ENCODE results near the gene SLC26A1. TPM values are rescaled to one million over a fixed set of nuclear protein-coding genes. Genes with fewer than 3 reads are reported as not detected.

SLC26A1 gene
- total RNA-seq, 1 experiment from 2014 or later: 0.09 TPM

GRCh38 chr4:1029529-1029928 is 36.3 kb upstream of the SLC26A1 start:
- Histone ChIP-seq H3K9ac (ENCODE audit: extremely low read depth, insufficient read length, low read length) (no peak overlapping the region), H3T11ph (ENCODE audit: low read length) (no peak overlapping the region), H4K91ac (ENCODE audit: insufficient read length, low read depth, low read length) (no peak overlapping the region), H2BK5ac (ENCODE audit: insufficient read length, low read length) (no peak overlapping the region), H3K79me1 (ENCODE audit: insufficient read depth, low read depth, low read length, poor library complexity, severe bottlenecking) (no peaks in the 10 kb centered on the region), H3K18ac (ENCODE audit: insufficient read length, low read depth, low read length) (no peak overlapping the region), H2BK120ac (ENCODE audit: low read depth, low read length, poor library complexity, severe bottlenecking) (no peak overlapping the region), H4K8ac (replicated peaks; ENCODE audit: insufficient read length, low read depth, low read length) (no peak overlapping the region), H3K9me3 (ENCODE audit: control insufficient read depth, low read depth, low read length) (no peaks in the 10 kb centered on the region), H3K23me2 (ENCODE audit: insufficient read length, low read depth, low read length, poor library complexity, severe bottlenecking) (no peaks in the 10 kb centered on the region), H2BK15ac (ENCODE audit: low read depth, low read length) (no peak overlapping the region), H4K5ac (ENCODE audit: insufficient read length, low read depth, low read length) (no peak overlapping the region), H2BK20ac (ENCODE audit: low read depth, low read length, poor library complexity, severe bottlenecking) (no peak overlapping the region), H3K56ac (ENCODE audit: insufficient read length, low read depth, low read length) (no peak overlapping the region), H2AK5ac (ENCODE audit: insufficient read length, low read length) (no peak overlapping the region), H3K4me1 (ENCODE audit: insufficient read depth, low read length) (no peaks in the 10 kb centered on the region; the same call in 1 of the 2 replicates), H4K20me1 (ENCODE audit: control insufficient read depth, insufficient read depth, insufficient read length) (no peaks in the 10 kb centered on the region), H3K4me2 (ENCODE audit: insufficient read depth, insufficient read length, low read length) (no peak overlapping the region), H3K27me3 (ENCODE audit: insufficient read depth, low read length) (no peaks in the 10 kb centered on the region), H3K79me2 (ENCODE audit: insufficient read depth, low read length) (no peaks in the 10 kb centered on the region), H3K23ac (ENCODE audit: insufficient read length, low read depth, low read length) (no peak overlapping the region), H3K27ac (ENCODE audit: insufficient read length, low read depth, low read length) (no peak overlapping the region), H3K14ac (ENCODE audit: insufficient read depth, low read length) (no peak overlapping the region; the same call in 1 of the 2 replicates), H3K4ac (ENCODE audit: low read depth, low read length) (no peak overlapping the region), H2AFZ (ENCODE audit: low read length) (no peak overlapping the region), H2BK12ac (ENCODE audit: insufficient read length, low read depth, low read length) (no peak overlapping the region)
- H3K4me3 Mint-ChIP-seq: no peak overlapping the region
- H3K27ac Mint-ChIP-seq: no peak overlapping the region
- no peak for DNase-seq
- H3K27me3 Mint-ChIP-seq (ENCODE audit: low read depth): no peaks in the 10 kb centered on the region
- peaks cover 0 to 4% of the 10 kb centered on the region in 2 experiments; a peak in 1 of 4 replicates for H3K4me1 Mint-ChIP-seq
- TF ChIP-seq, protein P1, sequence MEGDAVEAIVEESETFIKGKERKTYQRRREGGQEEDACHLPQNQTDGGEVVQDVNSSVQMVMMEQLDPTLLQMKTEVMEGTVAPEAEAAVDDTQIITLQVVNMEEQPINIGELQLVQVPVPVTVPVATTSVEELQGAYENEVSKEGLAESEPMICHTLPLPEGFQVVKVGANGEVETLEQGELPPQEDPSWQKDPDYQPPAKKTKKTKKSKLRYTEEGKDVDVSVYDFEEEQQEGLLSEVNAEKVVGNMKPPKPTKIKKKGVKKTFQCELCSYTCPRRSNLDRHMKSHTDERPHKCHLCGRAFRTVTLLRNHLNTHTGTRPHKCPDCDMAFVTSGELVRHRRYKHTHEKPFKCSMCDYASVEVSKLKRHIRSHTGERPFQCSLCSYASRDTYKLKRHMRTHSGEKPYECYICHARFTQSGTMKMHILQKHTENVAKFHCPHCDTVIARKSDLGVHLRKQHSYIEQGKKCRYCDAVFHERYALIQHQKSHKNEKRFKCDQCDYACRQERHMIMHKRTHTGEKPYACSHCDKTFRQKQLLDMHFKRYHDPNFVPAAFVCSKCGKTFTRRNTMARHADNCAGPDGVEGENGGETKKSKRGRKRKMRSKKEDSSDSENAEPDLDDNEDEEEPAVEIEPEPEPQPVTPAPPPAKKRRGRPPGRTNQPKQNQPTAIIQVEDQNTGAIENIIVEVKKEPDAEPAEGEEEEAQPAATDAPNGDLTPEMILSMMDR (conservative IDR thresholded peaks at IDR 0.05): no peak
- H3K36me3 Mint-ChIP-seq (ENCODE audit: insufficient read depth in 1 of 3, low read depth in 3 of 3): peaks cover 8 to 13% (median 12%) of the 10 kb centered on the region in 3 experiments; a peak in 6 of 7 replicates
- no CpG with 5 or more reads among the region's 17 CpGs for WGBS (ENCODE audit: extremely low coverage, insufficient read length, low lambda C conversion rate)
- peaks cover 0 to 2% of the 10 kb centered on the region in 2 experiments; a peak in 1 of 5 replicates for H3K9me3 Mint-ChIP-seq

Measured in H9 (cell line).